HCT116 (cell line): ENCODE data around the gene HK1.

Source experiments
- EZH2 ChIP-seq: fragments of 200-600 bp; sonication (generic); IDR thresholded peaks from 2 replicates; pipeline ENCODE4 v1.6.1; 2017; ENCODE audit warnings: antibody characterized with exemption, mixed run types
- SP1 ChIP-seq: IDR thresholded peaks from 2 replicates; pipeline ENCODE4 v1.6.1; 2012; ENCODE audit warnings: low read depth
- TF ChIP-seq, protein P1 (sequence below), 3 experiments: fragments of 200-600 bp in 1 of 3; sonication (generic) in 1 of 3; IDR thresholded peaks in 2 of 3; conservative IDR thresholded peaks in 1 of 3; 2 replicates each; pipeline ENCODE4 v1.5.1; 2012 to 2017; ENCODE audit warnings: low read depth in 2 of 3, low read length in 2 of 3, antibody characterized with exemption in 1 of 3, borderline replicate concordance in 1 of 3, control low read depth in 1 of 3, mild to moderate bottlenecking in 1 of 3, mixed read lengths in 1 of 3, mixed run types in 1 of 3, moderate library complexity in 1 of 3; ENCODE audit not compliant: insufficient read depth in 1 of 3
- TF ChIP-seq, protein P2 (sequence below): IDR thresholded peaks from 2 replicates; pipeline ENCODE4 v1.6.1; 2012

DNA sequence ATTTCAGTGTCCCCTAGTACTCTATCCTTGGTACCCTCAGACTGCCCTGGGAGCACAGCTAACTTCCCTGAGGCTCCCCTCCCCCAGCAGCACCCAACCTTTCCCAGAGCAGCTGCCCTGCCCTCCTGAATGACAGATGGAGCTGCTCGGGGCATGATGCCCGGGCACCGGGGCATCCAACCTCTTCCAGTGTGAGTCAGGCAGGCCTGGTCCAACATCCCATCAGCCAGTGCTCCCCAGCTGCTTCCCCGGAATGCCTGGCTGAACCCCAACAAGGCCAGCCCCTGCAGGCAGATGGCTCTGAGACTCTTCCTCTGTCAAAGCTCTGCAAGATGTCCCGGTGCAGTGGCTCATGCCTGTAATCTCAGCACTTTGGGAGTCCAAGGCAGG is 161.0 kb downstream of the HK1 start:
- TF ChIP-seq SP1 (no peak), EZH2 (no peak)
- TF ChIP-seq, protein P1, sequence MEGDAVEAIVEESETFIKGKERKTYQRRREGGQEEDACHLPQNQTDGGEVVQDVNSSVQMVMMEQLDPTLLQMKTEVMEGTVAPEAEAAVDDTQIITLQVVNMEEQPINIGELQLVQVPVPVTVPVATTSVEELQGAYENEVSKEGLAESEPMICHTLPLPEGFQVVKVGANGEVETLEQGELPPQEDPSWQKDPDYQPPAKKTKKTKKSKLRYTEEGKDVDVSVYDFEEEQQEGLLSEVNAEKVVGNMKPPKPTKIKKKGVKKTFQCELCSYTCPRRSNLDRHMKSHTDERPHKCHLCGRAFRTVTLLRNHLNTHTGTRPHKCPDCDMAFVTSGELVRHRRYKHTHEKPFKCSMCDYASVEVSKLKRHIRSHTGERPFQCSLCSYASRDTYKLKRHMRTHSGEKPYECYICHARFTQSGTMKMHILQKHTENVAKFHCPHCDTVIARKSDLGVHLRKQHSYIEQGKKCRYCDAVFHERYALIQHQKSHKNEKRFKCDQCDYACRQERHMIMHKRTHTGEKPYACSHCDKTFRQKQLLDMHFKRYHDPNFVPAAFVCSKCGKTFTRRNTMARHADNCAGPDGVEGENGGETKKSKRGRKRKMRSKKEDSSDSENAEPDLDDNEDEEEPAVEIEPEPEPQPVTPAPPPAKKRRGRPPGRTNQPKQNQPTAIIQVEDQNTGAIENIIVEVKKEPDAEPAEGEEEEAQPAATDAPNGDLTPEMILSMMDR (IDR thresholded peaks at IDR 0.05 in 2 of 3, conservative IDR thresholded peaks at IDR 0.05 in 1 of 3; ENCODE audit: borderline replicate concordance in 1 of 3, insufficient read depth in 1 of 3, low read depth in 2 of 3, low read length in 2 of 3) = no peak
- TF ChIP-seq, protein P2, sequence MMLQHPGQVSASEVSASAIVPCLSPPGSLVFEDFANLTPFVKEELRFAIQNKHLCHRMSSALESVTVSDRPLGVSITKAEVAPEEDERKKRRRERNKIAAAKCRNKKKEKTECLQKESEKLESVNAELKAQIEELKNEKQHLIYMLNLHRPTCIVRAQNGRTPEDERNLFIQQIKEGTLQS = no peak
